Activated CD4-positive, alpha-beta T cell treated with anti-CD3 and anti-CD28 coated beads for 36 hours (primary cell): ENCODE data around the gene WIPF1. TPM values are rescaled to one million over a fixed set of nuclear protein-coding genes. Genes with fewer than 3 reads are reported as not detected.

Experiments
- ATAC-seq: fragments of 200-7000 bp; cut with Tn5 transposase; one replicate; pipeline ENCODE4 v1.10.0; 2021; ENCODE audit warnings: mild to moderate bottlenecking, moderate library complexity
- CTCF ChIA-PET: fragments of 350-600 bp; sonication (Branson Sonifier 250); formaldehyde crosslinking; loops from one replicate; lab custom pipeline; 2021; ENCODE audit warnings: antibody characterized with exemption; lab: Charles Lee
- POLR2A ChIA-PET: fragments of 350-600 bp; sonication (Branson Sonifier 250); formaldehyde crosslinking; loops from one replicate; lab custom pipeline; 2021; ENCODE audit warnings: antibody characterized with exemption, inconsistent platforms; lab: Charles Lee
- DNase-seq: peaks from one replicate; pipeline ENCODE4 v3.0.0-alpha.2; 2020
- H3K27ac Mint-ChIP-seq: one replicate; pipeline ENCODE4 v1.8.0; 2021; ENCODE audit warnings: mixed read lengths
- H3K27me3 Mint-ChIP-seq: one replicate; pipeline ENCODE4 v1.8.0; 2021; ENCODE audit warnings: mixed read lengths
- H3K36me3 Mint-ChIP-seq: one replicate; pipeline ENCODE4 v1.8.0; 2021; ENCODE audit warnings: low read depth, mixed read lengths
- H3K4me1 Mint-ChIP-seq: one replicate; pipeline ENCODE4 v1.8.0; 2021; ENCODE audit warnings: mixed read lengths
- H3K4me3 Mint-ChIP-seq: one replicate; pipeline ENCODE4 v1.8.0; 2021; ENCODE audit warnings: mild to moderate bottlenecking, moderate library complexity, mixed read lengths
- H3K9me3 Mint-ChIP-seq: one replicate; pipeline ENCODE4 v1.8.0; 2021; ENCODE audit warnings: low read depth, mixed read lengths
- intact Hi-C, 2 experiments: fragments of 100-400 bp; cut with DNase I in 1 of 2; cut with micrococcal nuclease in 1 of 2; formaldehyde crosslinking; loops; one replicate each; pipeline versions ENCODE4 v1.14.2 to v1.15.1; 2022 to 2024; cut with DNase I, micrococcal nuclease
- total RNA-seq, 2 experiments: library from RNA; stranded (reverse); gene quantifications; one replicate each; pipeline ENCODE4 v1.2.3, GENCODE V29; 2021

WIPF1 gene, protein sequence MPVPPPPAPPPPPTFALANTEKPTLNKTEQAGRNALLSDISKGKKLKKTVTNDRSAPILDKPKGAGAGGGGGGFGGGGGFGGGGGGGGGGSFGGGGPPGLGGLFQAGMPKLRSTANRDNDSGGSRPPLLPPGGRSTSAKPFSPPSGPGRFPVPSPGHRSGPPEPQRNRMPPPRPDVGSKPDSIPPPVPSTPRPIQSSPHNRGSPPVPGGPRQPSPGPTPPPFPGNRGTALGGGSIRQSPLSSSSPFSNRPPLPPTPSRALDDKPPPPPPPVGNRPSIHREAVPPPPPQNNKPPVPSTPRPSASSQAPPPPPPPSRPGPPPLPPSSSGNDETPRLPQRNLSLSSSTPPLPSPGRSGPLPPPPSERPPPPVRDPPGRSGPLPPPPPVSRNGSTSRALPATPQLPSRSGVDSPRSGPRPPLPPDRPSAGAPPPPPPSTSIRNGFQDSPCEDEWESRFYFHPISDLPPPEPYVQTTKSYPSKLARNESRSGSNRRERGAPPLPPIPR
- 100 to 1,000 TPM; 161 to 188 TPM for total RNA-seq

DNA sequence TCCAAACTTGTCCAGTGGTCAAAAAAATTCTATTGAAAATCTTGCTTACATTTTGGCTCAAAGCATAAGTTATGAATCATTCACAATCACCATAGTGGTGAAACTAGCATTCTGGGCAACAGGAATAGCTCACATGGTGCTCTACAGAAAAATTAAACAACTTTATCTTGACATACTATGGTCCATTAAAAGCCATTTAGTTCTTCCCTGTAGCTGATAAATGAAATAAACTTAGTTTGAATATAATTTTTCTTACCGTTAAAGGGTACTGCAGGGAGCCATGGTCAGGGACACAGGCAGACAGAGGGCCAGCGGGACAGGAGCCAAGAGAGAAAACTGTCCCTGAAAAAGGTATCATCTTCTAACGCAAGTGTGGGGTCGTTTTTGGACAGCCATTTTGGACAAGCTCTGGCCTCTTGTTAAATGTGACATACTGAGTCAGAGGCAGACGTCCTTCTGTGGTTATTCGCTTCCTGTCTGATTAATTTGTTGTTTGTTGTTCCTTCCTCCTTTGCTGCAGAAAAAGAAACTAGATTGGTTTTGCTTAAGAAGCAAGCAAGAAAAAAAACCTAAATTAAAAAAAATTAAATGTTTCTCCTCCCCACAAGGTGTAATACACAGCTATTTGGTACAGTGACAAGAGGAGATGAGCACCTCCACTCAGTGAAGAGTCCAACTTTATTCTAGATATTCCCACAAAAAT lies at the start of gene WIPF1:
WIPF1 (minus strand) TSS at position 460 of the 703 bp plus-strand sequence. CDS start 12,231 bp downstream, outside the sequence.
- intact Hi-C loops = loop anchor here (1.0 to 5.0 kb wide), 4 partner anchors 37 to 635 kb away; partner anchors contain the start of gene ATF2 (in 1 of the 2)
- DNase-seq (peak; percentile 52), ATAC-seq (peak; percentile 30)
- peaks cover 33% of the 10 kb centered on the region for H3K36me3 Mint-ChIP-seq
- peaks cover 5% of the 10 kb centered on the region for H3K9me3 Mint-ChIP-seq
- peak within 1 kb of the TSS; percentile 70 for H3K4me3 Mint-ChIP-seq
- ChIA-PET CTCF (interaction anchor here (0.8 to 6.0 kb wide), 11 partner anchors 13 to 152 kb away, joined by 3 to 64 read pairs (median 4); no protein-coding TSS in a partner anchor), POLR2A (interaction anchor here (0.6 to 2.6 kb wide), 8 partner anchors 11 to 113 kb away, joined by 3 to 9 read pairs (median 4); no protein-coding TSS in a partner anchor)
- H3K4me1 Mint-ChIP-seq = peaks cover 68% of the 10 kb centered on the region
- H3K27ac Mint-ChIP-seq = peak within 1 kb of the TSS; percentile 97
- H3K27me3 Mint-ChIP-seq = no peaks in the 10 kb centered on the region

DNA sequence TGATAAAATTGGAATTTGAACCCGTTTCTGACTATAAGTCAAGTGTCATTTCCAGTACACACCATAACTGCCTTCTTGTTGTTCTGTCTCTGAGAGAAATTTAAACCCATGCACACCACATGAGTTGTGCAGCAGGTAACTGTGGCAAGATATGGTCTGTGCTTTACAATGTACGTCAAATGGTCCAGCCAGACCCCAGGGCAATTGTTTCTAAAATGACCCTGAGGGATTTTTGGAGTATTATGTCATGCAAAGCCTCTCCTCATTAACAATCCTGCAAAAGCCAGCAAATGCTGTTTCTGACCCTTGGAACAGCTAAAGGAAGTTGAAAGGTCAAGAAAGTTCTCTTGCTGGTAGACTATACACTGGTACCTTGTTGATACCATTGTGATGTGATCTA lies 47.7 kb upstream of the WIPF1 start:
- intact Hi-C loops = no loop called here
- H3K36me3 Mint-ChIP-seq = peaks cover 10% of the 10 kb centered on the region
- H3K9me3 Mint-ChIP-seq = peaks cover 5% of the 10 kb centered on the region
- no peaks in the 10 kb centered on the region for H3K27me3 Mint-ChIP-seq
- no peak overlapping the region for H3K4me3 Mint-ChIP-seq
- H3K27ac Mint-ChIP-seq = no peak overlapping the region
- POLR2A ChIA-PET = no interaction called here
- CTCF ChIA-PET = interaction anchor here (1.1 kb wide), 1 partner anchor 36 kb away, joined by 3 read pairs; no protein-coding TSS in a partner anchor
- ATAC-seq (no peak), DNase-seq (no peak)
- H3K4me1 Mint-ChIP-seq = peaks cover 4% of the 10 kb centered on the region

DNA sequence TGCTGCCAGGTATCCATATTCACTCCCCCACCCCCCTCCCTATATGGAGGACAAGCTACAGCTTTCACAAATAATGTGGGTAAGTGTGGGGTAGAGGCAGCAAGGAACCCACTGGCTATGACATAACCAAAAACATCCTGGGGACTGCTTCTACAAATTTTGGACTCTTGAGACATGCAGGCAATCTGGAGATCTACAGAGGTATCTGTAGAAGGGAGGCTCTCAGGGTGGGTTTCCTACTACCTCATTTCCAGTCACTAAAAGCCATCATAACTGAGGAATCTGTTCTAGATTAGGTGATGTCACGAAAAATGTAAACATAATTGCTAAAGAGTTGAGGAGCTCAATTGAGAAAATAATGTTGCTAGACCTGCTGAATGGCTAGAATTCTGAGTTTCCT lies 46.8 kb upstream of the WIPF1 start:
- intact Hi-C loops = no loop called here

DNA sequence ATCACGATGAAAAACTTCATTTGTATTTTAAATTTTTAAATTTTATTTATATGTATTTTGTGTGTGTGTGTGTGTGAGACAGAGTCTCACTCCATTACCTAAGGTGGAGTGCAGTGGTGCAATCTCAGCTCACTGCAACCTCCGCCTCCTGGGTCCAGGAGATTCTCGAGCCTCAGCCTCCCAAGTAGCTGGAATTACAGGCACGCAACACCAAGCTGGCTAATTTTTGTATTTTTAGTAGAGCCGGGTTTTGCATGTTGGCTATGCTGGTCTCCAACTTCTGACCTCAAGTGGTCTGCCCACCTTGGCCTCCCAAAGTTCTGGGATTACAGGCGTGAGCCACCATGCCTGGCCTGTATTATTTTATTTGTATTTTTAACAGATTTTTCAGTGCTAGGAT lies 45.8 kb upstream of the WIPF1 start:
- ATAC-seq (no peak), DNase-seq (no peak)
- Mint-ChIP-seq H3K27me3 (no peaks in the 10 kb centered on the region), H3K9me3 (peaks cover 3% of the 10 kb centered on the region), H3K36me3 (peaks cover 4% of the 10 kb centered on the region), H3K4me1 (peaks cover 4% of the 10 kb centered on the region), H3K4me3 (no peak overlapping the region), H3K27ac (no peak overlapping the region)
- POLR2A ChIA-PET = no interaction called here
- CTCF ChIA-PET = interaction anchor here (1.7 kb wide), 1 partner anchor 9 kb away, joined by 5 read pairs; no protein-coding TSS in a partner anchor
- intact Hi-C loops = no loop called here

More for the DNA sequence above, 46.8 kb upstream of the WIPF1 start:
- no peak for DNase-seq
- peaks cover 2% of the 10 kb centered on the region for H3K9me3 Mint-ChIP-seq
- POLR2A ChIA-PET = no interaction called here
- H3K4me1 Mint-ChIP-seq = no peaks in the 10 kb centered on the region
- H3K27ac Mint-ChIP-seq = no peak overlapping the region
- no peaks in the 10 kb centered on the region for H3K27me3 Mint-ChIP-seq
- no peak overlapping the region for H3K4me3 Mint-ChIP-seq
- ATAC-seq = no peak
- CTCF ChIA-PET = interaction anchor here (0.7 kb wide), 1 partner anchor 193 kb away, joined by 3 read pairs; no protein-coding TSS in a partner anchor
- H3K36me3 Mint-ChIP-seq = peaks cover 6% of the 10 kb centered on the region

DNA sequence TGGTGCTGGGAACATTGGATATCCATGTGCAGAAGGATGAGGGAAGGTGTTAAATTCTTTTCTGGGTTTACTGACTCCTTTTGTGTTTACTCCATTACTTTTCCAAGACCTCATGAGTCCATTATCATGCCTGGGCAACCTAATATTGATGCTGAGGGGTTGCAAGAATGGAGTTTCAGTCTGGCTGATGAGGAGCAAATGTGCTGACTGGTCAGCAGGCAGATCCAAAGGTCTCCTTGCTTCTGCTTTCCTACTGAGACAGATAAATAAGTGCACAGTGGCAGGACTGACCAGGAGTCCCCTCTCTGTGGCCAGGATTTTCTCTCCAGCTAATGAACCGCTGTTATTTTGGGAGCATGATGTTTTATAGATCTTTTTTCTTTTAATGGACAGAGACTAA lies 43.6 kb upstream of the WIPF1 start:
- DNase-seq (no peak), ATAC-seq (no peak)
- no peak overlapping the region for H3K4me3 Mint-ChIP-seq
- H3K27ac Mint-ChIP-seq = no peak overlapping the region
- intact Hi-C loops = no loop called here
- no peaks in the 10 kb centered on the region for H3K27me3 Mint-ChIP-seq
- H3K36me3 Mint-ChIP-seq = no peaks in the 10 kb centered on the region
- peaks cover 3% of the 10 kb centered on the region for H3K9me3 Mint-ChIP-seq
- CTCF ChIA-PET = no interaction called here
- POLR2A ChIA-PET = no interaction called here
- H3K4me1 Mint-ChIP-seq = peaks cover 13% of the 10 kb centered on the region

DNA sequence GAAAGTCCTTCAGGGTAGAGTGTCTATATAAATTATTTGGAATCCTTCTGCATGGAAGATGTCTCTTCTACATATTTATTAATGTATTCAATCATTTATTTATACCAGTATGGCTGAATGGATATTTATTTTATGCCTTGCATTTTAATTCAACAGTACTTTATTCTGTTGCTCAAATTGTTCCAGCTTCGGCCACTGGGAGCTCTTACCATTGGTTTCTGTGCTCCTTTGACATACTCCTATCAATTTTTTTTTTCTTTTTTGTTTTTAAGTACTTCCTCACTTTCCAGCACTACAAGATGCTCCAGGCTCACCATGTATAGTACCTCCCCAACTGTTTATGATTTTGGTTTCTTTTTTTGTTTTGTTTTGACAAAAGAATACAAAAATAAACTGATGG lies 39.4 kb upstream of the WIPF1 start:
- H3K9me3 Mint-ChIP-seq = peaks cover 3% of the 10 kb centered on the region
- no peak overlapping the region for H3K4me3 Mint-ChIP-seq
- CTCF ChIA-PET = interaction anchor here (0.6 to 5.7 kb wide), 5 partner anchors 29 to 59 kb away, joined by 3 to 50 read pairs (median 6); partner anchors contain the start of gene WIPF1
- peaks cover 12% of the 10 kb centered on the region for H3K36me3 Mint-ChIP-seq
- peak overlapping the region; percentile 61 for H3K27ac Mint-ChIP-seq
- no peak for DNase-seq
- H3K4me1 Mint-ChIP-seq = peaks cover 30% of the 10 kb centered on the region
- intact Hi-C loops = loop anchor here in 1 of 2 experiments (10.0 kb wide), 1 partner anchor 118 kb away; no protein-coding TSS in a partner anchor
- no peak for ATAC-seq
- POLR2A ChIA-PET = no interaction called here
- no peaks in the 10 kb centered on the region for H3K27me3 Mint-ChIP-seq

DNA sequence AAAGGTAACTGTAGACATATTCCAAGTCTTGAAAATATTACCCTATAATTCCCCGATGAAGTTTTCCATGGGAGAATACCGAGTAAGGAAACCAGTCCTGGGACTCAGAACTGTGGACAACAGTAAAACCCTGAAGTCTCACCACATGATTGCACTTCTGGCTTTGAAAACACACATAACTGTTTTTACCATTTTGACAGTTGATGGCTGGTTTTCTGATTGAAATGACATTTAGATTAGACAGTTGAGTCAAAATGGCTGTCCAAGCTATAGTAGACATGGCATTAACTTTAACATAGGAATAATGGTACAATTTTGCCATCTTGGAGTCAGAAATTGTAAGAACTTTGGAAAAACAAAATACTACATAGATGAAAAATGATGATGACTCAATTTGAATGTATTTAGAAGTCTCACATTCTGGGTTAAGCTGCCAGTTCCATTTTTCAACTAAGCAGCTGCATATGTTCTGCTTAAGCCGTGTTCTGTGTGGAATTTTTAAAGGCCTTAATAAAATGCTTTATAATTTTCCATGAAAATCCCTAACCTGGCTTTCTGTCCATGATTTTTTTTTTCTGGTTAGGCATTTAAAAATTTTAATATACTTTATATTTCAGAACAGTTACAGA lies 38.3 kb upstream of the WIPF1 start:
- ChIA-PET CTCF (interaction anchor here (0.8 to 5.7 kb wide), 6 partner anchors 12 to 62 kb away, joined by 3 to 50 read pairs (median 5); partner anchors contain the start of gene WIPF1), POLR2A (interaction anchor here (0.7 to 1.2 kb wide), 4 partner anchors 12 to 46 kb away, joined by 3 to 13 read pairs (median 4); no protein-coding TSS in a partner anchor)
- peaks cover 3% of the 10 kb centered on the region for H3K9me3 Mint-ChIP-seq
- DNase-seq (no peak), ATAC-seq (no peak)
- peaks cover 17% of the 10 kb centered on the region for H3K36me3 Mint-ChIP-seq
- intact Hi-C loops = loop anchor here (2.0 to 10.0 kb wide), 3 partner anchors 47 to 119 kb away; no protein-coding TSS in a partner anchor
- H3K27me3 Mint-ChIP-seq = no peaks in the 10 kb centered on the region
- peak overlapping the region; percentile 98 for H3K27ac Mint-ChIP-seq
- no peak overlapping the region for H3K4me3 Mint-ChIP-seq
- H3K4me1 Mint-ChIP-seq = peaks cover 41% of the 10 kb centered on the region

DNA sequence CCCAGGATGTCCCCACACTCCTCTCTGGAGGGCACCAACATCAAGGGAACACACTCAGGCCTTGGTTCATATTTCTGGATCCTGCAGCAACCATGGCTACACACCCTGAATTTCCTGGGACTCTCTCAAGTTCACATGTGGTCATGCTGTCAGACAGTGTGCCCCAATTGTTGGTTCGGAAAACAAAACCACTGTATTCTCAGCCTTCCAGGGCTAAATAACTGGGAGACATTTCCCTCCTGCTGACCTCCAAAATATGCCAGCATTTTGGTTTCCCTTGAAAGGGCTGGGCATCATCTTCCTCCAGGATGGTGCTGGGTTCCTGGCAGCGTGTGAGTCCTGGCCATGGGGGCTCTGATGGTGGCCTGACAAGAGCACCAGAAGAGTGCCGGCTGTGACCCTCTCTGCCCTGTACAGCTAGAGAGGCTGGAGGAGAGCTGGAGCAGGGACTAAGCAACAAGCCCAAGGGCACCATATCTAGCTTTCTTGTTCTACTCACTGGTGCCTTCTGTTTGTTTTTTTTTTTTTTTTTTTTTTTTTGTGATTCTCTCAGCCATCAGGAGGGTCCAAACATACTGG lies 37.5 kb upstream of the WIPF1 start:
- H3K36me3 Mint-ChIP-seq = peaks cover 24% of the 10 kb centered on the region
- peaks cover 3% of the 10 kb centered on the region for H3K9me3 Mint-ChIP-seq
- CTCF ChIA-PET = interaction anchor here (0.8 to 5.7 kb wide), 9 partner anchors 11 to 63 kb away, joined by 3 to 50 read pairs (median 5); no protein-coding TSS in a partner anchor
- intact Hi-C loops = loop anchor here (2.0 to 10.0 kb wide), 3 partner anchors 48 to 120 kb away; no protein-coding TSS in a partner anchor
- POLR2A ChIA-PET = interaction anchor here (1.2 kb wide), 1 partner anchor 11 kb away, joined by 13 read pairs; no protein-coding TSS in a partner anchor
- H3K4me1 Mint-ChIP-seq = peaks cover 49% of the 10 kb centered on the region
- ATAC-seq (no peak), DNase-seq (peak; percentile 19)
- peak overlapping the region; percentile 92 for H3K4me3 Mint-ChIP-seq
- peak overlapping the region; percentile 98 for H3K27ac Mint-ChIP-seq
- no peaks in the 10 kb centered on the region for H3K27me3 Mint-ChIP-seq

DNA sequence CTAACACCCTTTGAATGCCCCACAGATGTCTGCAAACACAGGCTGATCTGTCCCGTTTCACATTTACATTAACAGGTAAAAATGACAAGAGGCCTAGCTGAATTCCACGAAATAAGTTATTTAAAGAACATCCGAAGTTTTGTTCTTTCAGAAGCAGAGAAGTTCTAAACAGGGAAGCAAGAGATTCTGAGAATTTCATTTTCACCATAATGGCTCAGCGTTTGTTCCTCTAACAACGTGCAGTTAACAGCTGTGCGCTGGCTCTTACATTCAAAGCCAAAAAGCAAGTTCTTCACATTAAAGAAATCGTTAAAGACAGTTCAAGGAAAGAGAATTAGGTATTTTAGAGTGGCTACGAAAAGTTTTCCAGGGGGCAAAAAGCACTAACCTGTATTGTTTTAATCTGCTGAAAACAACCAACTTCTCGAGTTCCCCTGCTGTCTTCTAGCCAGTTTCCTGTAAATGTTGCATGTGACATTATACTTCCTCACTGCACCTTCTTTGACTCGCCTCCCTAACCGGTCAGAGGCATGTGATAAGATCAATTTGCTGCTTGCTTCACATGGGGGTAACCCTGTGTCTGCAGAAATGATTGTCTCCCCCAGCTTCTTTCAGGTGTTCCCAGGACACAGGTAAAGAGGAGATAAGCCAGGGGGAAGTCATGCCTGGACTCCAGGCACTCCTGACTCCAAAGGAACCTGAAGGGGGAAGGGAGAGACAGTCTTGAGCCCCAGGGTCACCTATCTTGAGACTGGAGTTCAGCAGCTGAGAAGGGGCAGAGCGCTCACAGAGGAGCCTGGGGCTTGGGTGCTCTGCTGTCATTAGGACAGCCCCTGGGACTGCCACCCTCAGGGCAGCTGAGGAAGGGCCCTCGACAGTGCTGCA lies 36.8 kb upstream of the WIPF1 start:
- intact Hi-C loops = loop anchor here (1.0 to 10.0 kb wide), 7 partner anchors 26 to 533 kb away; partner anchors contain the start of genes ATF2 (in 1 of the 2) and WIPF1 (in 1 of the 2)
- ATAC-seq (peak; percentile 70), DNase-seq (peak; percentile 69)
- CTCF ChIA-PET = interaction anchor here (0.6 to 5.7 kb wide), 14 partner anchors 16 to 371 kb away, joined by 3 to 50 read pairs (median 5); partner anchors contain the start of gene CHN1
- peaks cover 31% of the 10 kb centered on the region for H3K36me3 Mint-ChIP-seq
- H3K9me3 Mint-ChIP-seq = peaks cover 3% of the 10 kb centered on the region
- H3K4me1 Mint-ChIP-seq = peaks cover 56% of the 10 kb centered on the region
- peak overlapping the region; percentile 98 for H3K27ac Mint-ChIP-seq
- peak overlapping the region; percentile 92 for H3K4me3 Mint-ChIP-seq
- no peaks in the 10 kb centered on the region for H3K27me3 Mint-ChIP-seq
- POLR2A ChIA-PET = interaction anchor here (0.6 to 0.7 kb wide), 2 partner anchors 61 to 150 kb away, joined by 3 to 4 read pairs; no protein-coding TSS in a partner anchor
